GM12878 (cell line): ENCODE results near the gene UQCC5. TPM values are rescaled to one million over a fixed set of nuclear protein-coding genes. Genes with fewer than 3 reads are reported as not detected.
A peak's percentile ranks its signal among the peaks of the same experiment; 100 is the strongest.

Source experiments
- ATAC-seq: fragments of 200-7000 bp; cut with Tn5 transposase; 3 replicates; pipeline ENCODE4 v1.9.1; 2020; ENCODE audit warnings: mild to moderate bottlenecking, moderate library complexity
- BruUV-seq: library from RNA; stranded (reverse); fragments of 400-500 nt; replicated peaks from 2 replicates; lab custom pipeline; 2021; lab: Mats Ljungman, UMichigan
- CTCF ChIA-PET: fragments of 300-600 bp; sonication (Branson Sonifier 250); formaldehyde crosslinking; extraction: SDS; loops from one replicate; lab custom pipeline; 2021; ENCODE audit warnings: inconsistent platforms; lab: Yijun Ruan, JAX
- POLR2A ChIA-PET: fragments of 350-600 bp; formaldehyde crosslinking; extraction: SDS; loops from one replicate; lab custom pipeline; 2021; ENCODE audit warnings: inconsistent platforms; lab: Charles Lee
- RAD21 ChIA-PET: fragments of 300-600 bp; sonication (Branson Sonifier 250); formaldehyde crosslinking; loops from one replicate; lab custom pipeline; 2023; ENCODE audit warnings: antibody characterized with exemption; ENCODE audit not compliant: unreplicated experiment; lab: Charles Lee
- SMC1A ChIA-PET: fragments of 300-600 bp; sonication (Branson Sonifier 250); formaldehyde crosslinking; loops from one replicate; lab custom pipeline; 2023; ENCODE audit not compliant: unreplicated experiment, uncharacterized antibody; lab: Charles Lee
- DNase-seq: peaks from one replicate; pipeline ENCODE4 v3.0.0-alpha.2; 2011; ENCODE audit warnings: low read depth, low spot score
- FAIRE-seq: peaks from 3 replicates; lab custom pipeline; 2011; peaks lifted over from hg19 to GRCh38; lab: Jason Lieb, UNC
- H2AFZ ChIP-seq: 2 replicates; pipeline ENCODE4 v1.6.0; 2011; ENCODE audit warnings: low read depth, low read length, control low read depth; ENCODE audit not compliant: control insufficient read depth
- H3K27ac ChIP-seq: 2 replicates; pipeline ENCODE4 v1.5.1; 2011; ENCODE audit warnings: control low read depth; ENCODE audit not compliant: control insufficient read depth, insufficient read depth
- H3K27me3 ChIP-seq, 2 experiments: replicated peaks in 1 of 2; 2 replicates each; pipeline versions ENCODE4 v1.6.0 to v1.6.1; 2011; ENCODE audit warnings: low read length in 1 of 2; ENCODE audit not compliant: control insufficient read depth in 2 of 2, insufficient read depth in 2 of 2
- H3K36me3 ChIP-seq, 2 experiments: 2 replicates each; pipeline ENCODE4 v1.5.1; 2011; ENCODE audit warnings: low read length in 1 of 2; ENCODE audit not compliant: control insufficient read depth in 2 of 2, insufficient read depth in 2 of 2
- H3K4me1 ChIP-seq: 2 replicates; pipeline ENCODE4 v1.6.1; 2011; ENCODE audit warnings: mild to moderate bottlenecking, low read length, moderate library complexity, mixed read lengths; ENCODE audit not compliant: control insufficient read depth, insufficient read depth
- H3K4me2 ChIP-seq: 2 replicates; pipeline ENCODE4 v1.6.0; 2011; ENCODE audit warnings: control low read depth; ENCODE audit not compliant: control insufficient read depth, insufficient read depth
- H3K4me3 ChIP-seq: fragments of 200-600 bp; sonication (generic); 2 replicates; pipeline ENCODE4 v1.5.1; 2016
- H3K79me2 ChIP-seq: 2 replicates; pipeline ENCODE4 v1.6.0; 2011; ENCODE audit warnings: low read length; ENCODE audit not compliant: control insufficient read depth, insufficient read depth
- H3K9ac ChIP-seq: 2 replicates; pipeline ENCODE4 v1.8.0; 2011; ENCODE audit warnings: low read length, control low read depth, mixed read lengths; ENCODE audit not compliant: control insufficient read depth, insufficient read depth
- H3K9me3 ChIP-seq: replicated peaks from 3 replicates; pipeline ENCODE4 v1.5.1; 2011; ENCODE audit warnings: mild to moderate bottlenecking, low read length; ENCODE audit not compliant: control insufficient read depth, insufficient read depth
- H4K20me1 ChIP-seq: 2 replicates; pipeline ENCODE4 v1.6.0; 2011; ENCODE audit not compliant: control insufficient read depth, insufficient read depth
- BHLHE40 ChIP-seq, 2 experiments: fragments of 450-650 bp in 1 of 2; IDR thresholded peaks; 2 replicates each; pipeline ENCODE4 v1.6.1; 2011 to 2017; ENCODE audit warnings: low read depth in 2 of 2, borderline replicate concordance in 1 of 2, improper control_type of control experiment in 1 of 2, low read length in 1 of 2, mild to moderate bottlenecking in 1 of 2
- CREM ChIP-seq: IDR thresholded peaks from 2 replicates; pipeline ENCODE4 v1.6.1; 2014; ENCODE audit warnings: antibody characterized with exemption, low read depth
- ELK1 ChIP-seq: IDR thresholded peaks from 2 replicates; pipeline ENCODE4 v1.6.1; 2012; ENCODE audit warnings: low read depth, low read length, improper control_type of control experiment
- MLLT1 ChIP-seq: fragments of 450-650 bp; IDR thresholded peaks from 2 replicates; pipeline ENCODE4 v1.6.1; 2016; ENCODE audit warnings: mild to moderate bottlenecking
- POLR2A ChIP-seq: IDR thresholded peaks from 2 replicates; pipeline ENCODE4 v1.6.1; 2011; ENCODE audit warnings: low read depth, mild to moderate bottlenecking, low read length
- POLR2AphosphoS5 ChIP-seq: IDR thresholded peaks from 2 replicates; pipeline ENCODE4 v1.6.1; 2011; ENCODE audit warnings: mild to moderate bottlenecking, low read length, inconsistent platforms
- RELB ChIP-seq: fragments of 450-650 bp; IDR thresholded peaks from 2 replicates; pipeline ENCODE4 v1.6.1; 2017; ENCODE audit warnings: low read depth, mild to moderate bottlenecking, moderate library complexity
- SIN3A ChIP-seq: IDR thresholded peaks from 2 replicates; pipeline ENCODE4 v1.6.1; 2012; ENCODE audit warnings: low read depth, low read length, improper control_type of control experiment
- SKIL ChIP-seq: fragments of 450-650 bp; IDR thresholded peaks from 2 replicates; pipeline ENCODE4 v1.6.1; 2017; ENCODE audit warnings: mild to moderate bottlenecking, low read depth, inconsistent platforms; ENCODE audit not compliant: poor library complexity, severe bottlenecking
- SMAD1 ChIP-seq: fragments of 450-650 bp; IDR thresholded peaks from 2 replicates; pipeline ENCODE4 v1.6.1; 2018; ENCODE audit warnings: mild to moderate bottlenecking, low read depth; ENCODE audit not compliant: partially characterized antibody
- TCF12 ChIP-seq: IDR thresholded peaks from 2 replicates; pipeline ENCODE4 v1.6.1; 2011; ENCODE audit warnings: low read depth, mild to moderate bottlenecking, low read length
- ZBED1 ChIP-seq: IDR thresholded peaks from 2 replicates; pipeline ENCODE4 v1.6.1; 2016; ENCODE audit warnings: borderline replicate concordance
- ZNF687 ChIP-seq: fragments of 450-650 bp; IDR thresholded peaks from 2 replicates; pipeline ENCODE4 v1.6.1; 2017; ENCODE audit warnings: mild to moderate bottlenecking, moderate library complexity
- WGBS: methylation state at CpG from one replicate; pipeline ENCODE4 v1.1.6; 2016; ENCODE audit warnings: low lambda C conversion rate; ENCODE audit not compliant: insufficient replicate concordance, insufficient coverage; ENCODE audit errors: missing lambda C conversion rate; 5-methylcytosine and 5-hydroxymethylcytosine counted together
- in situ Hi-C: fragments of 300-500 bp; cut with MboI; formaldehyde crosslinking; loops from 9 replicates; pipeline ENCODE4 v1.14.3; 2018; ENCODE audit warnings: mixed read lengths
- intact Hi-C: fragments of 100-400 bp; cut with micrococcal nuclease; formaldehyde crosslinking; loops from one replicate; pipeline ENCODE4 v1.14.2; 2022; ENCODE audit not compliant: unreplicated experiment
- polyA plus RNA-seq, 11 experiments: library from polyadenylated mRNA; depleted of rRNA in 4 of 11; unstranded in 6 of 11; stranded (reverse) in 5 of 11; fragments of >200 nt; fragmentation: Nextera tagmentation in 4 of 11; fragmentation: Illumina TruSeq in 1 of 11; extraction: Ambion mirVana in 4 of 11; extraction: Trizol in 1 of 11; gene quantifications; 1 replicate in 1 of 11; 2 replicates in 10 of 11; pipeline versions ENCODE4 v1.2.1 to v1.2.3, GENCODE V29; 2011 to 2016; ENCODE audit warnings: inconsistent platforms in 2 of 11, missing spikeins in 2 of 11, low read depth in 1 of 11
- total RNA-seq, 4 experiments: library from RNA; depleted of rRNA in 3 of 4; stranded (reverse); fragments of >200 nt in 3 of 4; fragmentation: Illumina TruSeq in 1 of 4; extraction: Trizol in 1 of 4; gene quantifications; 2 replicates each; pipeline versions ENCODE4 v1.2.1 to v1.2.3, GENCODE V29; 2013 to 2021

The UQCC5 gene
- total and polyA plus RNA-seq, 10 of the 15 experiments (the other 5 are each of a cell fraction or from before 2014, with no cell fraction given), result 15.1 to 84.8 (median 28.0) TPM

- FAIRE-seq (peak; percentile 59), ATAC-seq (peak; percentile 5), DNase-seq (no peak)
- WGBS, result 5% methylated on average over 5 of the region's 5 CpGs
- no peaks in the 10 kb centered on the region for H4K20me1 ChIP-seq
- POLR2A ChIA-PET, result interaction anchor here (0.6 to 1.0 kb wide), 3 partner anchors 10 to 238 kb away, joined by 3 to 4 read pairs (median 3); partner anchors contain the start of gene NEK4
- peak overlapping the region; percentile 92 for H3K4me2 ChIP-seq
- 0 out of 2 replicates have a peak overlapping the region, but pooled peaks have one; percentile 13 for H2AFZ ChIP-seq
- H3K9ac ChIP-seq, result peak overlapping the region; percentile 74
- H3K9me3 ChIP-seq, result no peaks in the 10 kb centered on the region
- H3K27me3 ChIP-seq, result no peaks in the 10 kb centered on the region
- intact Hi-C loops, result no loop called here
- in situ Hi-C loops, result no loop called here
- RAD21 ChIA-PET, result interaction anchor here (0.5 kb wide), 1 partner anchor 1032 kb away, joined by 3 read pairs; no protein-coding TSS in a partner anchor
- CTCF ChIA-PET, result interaction anchor here (0.6 kb wide), 1 partner anchor 32 kb away, joined by 3 read pairs; no protein-coding TSS in a partner anchor
- H3K79me2 ChIP-seq, result peaks cover 39% of the 10 kb centered on the region
- peaks cover 0 to 8% of the 10 kb centered on the region in 2 experiments; a peak in 2 of 4 replicates for H3K36me3 ChIP-seq
- peak overlapping the region; percentile 81 for H3K4me3 ChIP-seq
- peaks cover 13% of the 10 kb centered on the region for H3K4me1 ChIP-seq
- H3K27ac ChIP-seq, result peak overlapping the region; percentile 36
- SMC1A ChIA-PET, result no interaction called here
- BruUV-seq, result no TSS peak
- TF ChIP-seq SIN3A (peak; percentile 19; the same call in 1 of the 2 replicates), POLR2A (peak; percentile 57; the same call in 1 of the 2 replicates), SMAD1 (peak; percentile 41), SKIL (peak; percentile 38), ZBED1 (0 out of 2 replicates have a peak, but pooled peaks have one; percentile 12), BHLHE40 (IDR thresholded peaks at IDR 0.05; ENCODE audit: borderline replicate concordance in 1 of 2, low read depth in 2 of 2, low read length in 1 of 2) (0 out of 4 replicates have a peak, but pooled peaks have one; percentile 4 to 19), MLLT1 (no peak), RELB (no peak), TCF12 (0 out of 2 replicates have a peak, but pooled peaks have one; percentile 6), POLR2AphosphoS5 (peak; percentile 58; the same call in 1 of the 2 replicates), ELK1 (peak; percentile 39; the same call in 1 of the 2 replicates), ZNF687 (peak; percentile 28; the same call in 1 of the 2 replicates), CREM (peak; percentile 55)
These were observed 3.9 kb upstream of the UQCC5 start for GRCh38 chr3:52532517-52532837.
